H1 (cell line): Measurements from ENCODE around the gene GDNF. TPM values are rescaled to one million over a fixed set of nuclear protein-coding genes. Genes with fewer than 3 reads are reported as not detected.

ENCODE experiments used
- HDAC2 ChIP-seq, 2 experiments: fragments of 300-600 bp in 1 of 2; sonication (generic) in 1 of 2; IDR thresholded peaks; 2 replicates each; pipeline ENCODE4 v1.6.1; 2011 to 2012; ENCODE audit warnings: low read depth in 2 of 2, low read length in 2 of 2, mild to moderate bottlenecking in 2 of 2, moderate library complexity in 2 of 2, borderline replicate concordance in 1 of 2, inconsistent platforms in 1 of 2
- polyA plus RNA-seq, 7 experiments: library from polyadenylated mRNA; depleted of rRNA in 3 of 7; stranded (reverse) in 5 of 7; unstranded in 2 of 7; fragments of >200 nt in 5 of 7; fragments of 200-250 nt in 2 of 7; gene quantifications; 1 replicate in 5 of 7; 2 replicates in 1 of 7; 4 replicates in 1 of 7; pipeline versions ENCODE4 v1.2.1 to v1.2.3, GENCODE V29; 2011 to 2013; ENCODE audit warnings: missing spikeins in 2 of 7, mixed read lengths in 2 of 7
- total RNA-seq: library from RNA; stranded (reverse); fragmentation: NEBNext Ultra II Directional; extraction: Animal tissue kit (Norgen Biotek cat#: 25700); gene quantifications from 2 replicates; pipeline ENCODE4 v1.2.1, GENCODE V29; 2021
- TF ChIP-seq, protein P1 (sequence below): fragments of 300-600 bp; sonication (generic); IDR thresholded peaks from 2 replicates; pipeline ENCODE4 v1.7.1; 2012; ENCODE audit warnings: low read length, moderate library complexity, mild to moderate bottlenecking, inconsistent platforms; ENCODE audit not compliant: insufficient replicate concordance

The GDNF gene
- total and polyA plus RNA-seq, 2 of the 8 experiments (the other 6 are each of a cell fraction or from before 2014, with no cell fraction given) = 0.15 to 2.0 TPM

GRCh38 chr5:37855438-37855837 is 15.6 kb upstream of the GDNF start (continued):
- TF ChIP-seq, protein P1, sequence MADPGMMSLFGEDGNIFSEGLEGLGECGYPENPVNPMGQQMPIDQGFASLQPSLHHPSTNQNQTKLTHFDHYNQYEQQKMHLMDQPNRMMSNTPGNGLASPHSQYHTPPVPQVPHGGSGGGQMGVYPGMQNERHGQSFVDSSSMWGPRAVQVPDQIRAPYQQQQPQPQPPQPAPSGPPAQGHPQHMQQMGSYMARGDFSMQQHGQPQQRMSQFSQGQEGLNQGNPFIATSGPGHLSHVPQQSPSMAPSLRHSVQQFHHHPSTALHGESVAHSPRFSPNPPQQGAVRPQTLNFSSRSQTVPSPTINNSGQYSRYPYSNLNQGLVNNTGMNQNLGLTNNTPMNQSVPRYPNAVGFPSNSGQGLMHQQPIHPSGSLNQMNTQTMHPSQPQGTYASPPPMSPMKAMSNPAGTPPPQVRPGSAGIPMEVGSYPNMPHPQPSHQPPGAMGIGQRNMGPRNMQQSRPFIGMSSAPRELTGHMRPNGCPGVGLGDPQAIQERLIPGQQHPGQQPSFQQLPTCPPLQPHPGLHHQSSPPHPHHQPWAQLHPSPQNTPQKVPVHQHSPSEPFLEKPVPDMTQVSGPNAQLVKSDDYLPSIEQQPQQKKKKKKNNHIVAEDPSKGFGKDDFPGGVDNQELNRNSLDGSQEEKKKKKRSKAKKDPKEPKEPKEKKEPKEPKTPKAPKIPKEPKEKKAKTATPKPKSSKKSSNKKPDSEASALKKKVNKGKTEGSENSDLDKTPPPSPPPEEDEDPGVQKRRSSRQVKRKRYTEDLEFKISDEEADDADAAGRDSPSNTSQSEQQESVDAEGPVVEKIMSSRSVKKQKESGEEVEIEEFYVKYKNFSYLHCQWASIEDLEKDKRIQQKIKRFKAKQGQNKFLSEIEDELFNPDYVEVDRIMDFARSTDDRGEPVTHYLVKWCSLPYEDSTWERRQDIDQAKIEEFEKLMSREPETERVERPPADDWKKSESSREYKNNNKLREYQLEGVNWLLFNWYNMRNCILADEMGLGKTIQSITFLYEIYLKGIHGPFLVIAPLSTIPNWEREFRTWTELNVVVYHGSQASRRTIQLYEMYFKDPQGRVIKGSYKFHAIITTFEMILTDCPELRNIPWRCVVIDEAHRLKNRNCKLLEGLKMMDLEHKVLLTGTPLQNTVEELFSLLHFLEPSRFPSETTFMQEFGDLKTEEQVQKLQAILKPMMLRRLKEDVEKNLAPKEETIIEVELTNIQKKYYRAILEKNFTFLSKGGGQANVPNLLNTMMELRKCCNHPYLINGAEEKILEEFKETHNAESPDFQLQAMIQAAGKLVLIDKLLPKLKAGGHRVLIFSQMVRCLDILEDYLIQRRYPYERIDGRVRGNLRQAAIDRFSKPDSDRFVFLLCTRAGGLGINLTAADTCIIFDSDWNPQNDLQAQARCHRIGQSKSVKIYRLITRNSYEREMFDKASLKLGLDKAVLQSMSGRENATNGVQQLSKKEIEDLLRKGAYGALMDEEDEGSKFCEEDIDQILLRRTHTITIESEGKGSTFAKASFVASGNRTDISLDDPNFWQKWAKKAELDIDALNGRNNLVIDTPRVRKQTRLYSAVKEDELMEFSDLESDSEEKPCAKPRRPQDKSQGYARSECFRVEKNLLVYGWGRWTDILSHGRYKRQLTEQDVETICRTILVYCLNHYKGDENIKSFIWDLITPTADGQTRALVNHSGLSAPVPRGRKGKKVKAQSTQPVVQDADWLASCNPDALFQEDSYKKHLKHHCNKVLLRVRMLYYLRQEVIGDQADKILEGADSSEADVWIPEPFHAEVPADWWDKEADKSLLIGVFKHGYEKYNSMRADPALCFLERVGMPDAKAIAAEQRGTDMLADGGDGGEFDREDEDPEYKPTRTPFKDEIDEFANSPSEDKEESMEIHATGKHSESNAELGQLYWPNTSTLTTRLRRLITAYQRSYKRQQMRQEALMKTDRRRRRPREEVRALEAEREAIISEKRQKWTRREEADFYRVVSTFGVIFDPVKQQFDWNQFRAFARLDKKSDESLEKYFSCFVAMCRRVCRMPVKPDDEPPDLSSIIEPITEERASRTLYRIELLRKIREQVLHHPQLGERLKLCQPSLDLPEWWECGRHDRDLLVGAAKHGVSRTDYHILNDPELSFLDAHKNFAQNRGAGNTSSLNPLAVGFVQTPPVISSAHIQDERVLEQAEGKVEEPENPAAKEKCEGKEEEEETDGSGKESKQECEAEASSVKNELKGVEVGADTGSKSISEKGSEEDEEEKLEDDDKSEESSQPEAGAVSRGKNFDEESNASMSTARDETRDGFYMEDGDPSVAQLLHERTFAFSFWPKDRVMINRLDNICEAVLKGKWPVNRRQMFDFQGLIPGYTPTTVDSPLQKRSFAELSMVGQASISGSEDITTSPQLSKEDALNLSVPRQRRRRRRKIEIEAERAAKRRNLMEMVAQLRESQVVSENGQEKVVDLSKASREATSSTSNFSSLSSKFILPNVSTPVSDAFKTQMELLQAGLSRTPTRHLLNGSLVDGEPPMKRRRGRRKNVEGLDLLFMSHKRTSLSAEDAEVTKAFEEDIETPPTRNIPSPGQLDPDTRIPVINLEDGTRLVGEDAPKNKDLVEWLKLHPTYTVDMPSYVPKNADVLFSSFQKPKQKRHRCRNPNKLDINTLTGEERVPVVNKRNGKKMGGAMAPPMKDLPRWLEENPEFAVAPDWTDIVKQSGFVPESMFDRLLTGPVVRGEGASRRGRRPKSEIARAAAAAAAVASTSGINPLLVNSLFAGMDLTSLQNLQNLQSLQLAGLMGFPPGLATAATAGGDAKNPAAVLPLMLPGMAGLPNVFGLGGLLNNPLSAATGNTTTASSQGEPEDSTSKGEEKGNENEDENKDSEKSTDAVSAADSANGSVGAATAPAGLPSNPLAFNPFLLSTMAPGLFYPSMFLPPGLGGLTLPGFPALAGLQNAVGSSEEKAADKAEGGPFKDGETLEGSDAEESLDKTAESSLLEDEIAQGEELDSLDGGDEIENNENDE = no peak
- no peak for TF ChIP-seq HDAC2 (IDR thresholded peaks at IDR 0.05; ENCODE audit: borderline replicate concordance in 1 of 2, low read depth in 2 of 2, low read length in 2 of 2)
